ENCODE results near the gene MARCKS.
"Not testable (repeated sequence)": the region's sequence is repeated elsewhere in the genome, so short reads cannot be mapped to it uniquely, and the experiment has no call there.

The MARCKS gene

GRCh38 chr6:113886512-113886911, 29.4 kb downstream of the MARCKS start:
- DNase-seq = no peak

- no peak for DNase-seq
Measured at GRCh38 chr6:113888493-113888892, 31.3 kb downstream of the MARCKS start.

- no peak for DNase-seq
Measured at GRCh38 chr6:113888956-113889630, 31.9 kb downstream of the MARCKS start.

GRCh38 chr6:113893451-113893850, 36.3 kb downstream of the MARCKS start:
- DNase-seq = no peak

- DNase-seq = no peak
Measured at GRCh38 chr6:113893866-113894265, 36.7 kb downstream of the MARCKS start.

- peak in 1 of 14 donors; percentile 27 for DNase-seq
Measured at GRCh38 chr6:113894712-113895674, 37.8 kb downstream of the MARCKS start.

- no peak for DNase-seq
Measured at GRCh38 chr6:113901482-113901881, 44.3 kb downstream of the MARCKS start.

GRCh38 chr6:113903666-113904330, 46.7 kb downstream of the MARCKS start:
- peak in 1 of 14 donors; percentile 1 for DNase-seq

GRCh38 chr6:113907102-113907815, 50.1 kb downstream of the MARCKS start:
- DNase-seq = no peak

GRCh38 chr6:113908801-113909200, 51.7 kb downstream of the MARCKS start:
- no peak for DNase-seq

- DNase-seq = peak in 2 of 14 donors; percentile 3
Measured at GRCh38 chr6:113909224-113909856, 52.2 kb downstream of the MARCKS start.

- not testable (repeated sequence) for DNase-seq
Measured at GRCh38 chr6:113910285-113910684, 53.1 kb downstream of the MARCKS start.
